ENCODE data around the gene VAMP5. TPM values are rescaled to one million over a fixed set of nuclear protein-coding genes. Genes with fewer than 3 reads are reported as not detected.

VAMP5 gene
- total RNA-seq, 1 donor from 2014 or later, result 1.8 TPM

GRCh38 chr2:85582492-85582891, 1.7 kb upstream of the VAMP5 start:
- TF ChIP-seq, protein P1, sequence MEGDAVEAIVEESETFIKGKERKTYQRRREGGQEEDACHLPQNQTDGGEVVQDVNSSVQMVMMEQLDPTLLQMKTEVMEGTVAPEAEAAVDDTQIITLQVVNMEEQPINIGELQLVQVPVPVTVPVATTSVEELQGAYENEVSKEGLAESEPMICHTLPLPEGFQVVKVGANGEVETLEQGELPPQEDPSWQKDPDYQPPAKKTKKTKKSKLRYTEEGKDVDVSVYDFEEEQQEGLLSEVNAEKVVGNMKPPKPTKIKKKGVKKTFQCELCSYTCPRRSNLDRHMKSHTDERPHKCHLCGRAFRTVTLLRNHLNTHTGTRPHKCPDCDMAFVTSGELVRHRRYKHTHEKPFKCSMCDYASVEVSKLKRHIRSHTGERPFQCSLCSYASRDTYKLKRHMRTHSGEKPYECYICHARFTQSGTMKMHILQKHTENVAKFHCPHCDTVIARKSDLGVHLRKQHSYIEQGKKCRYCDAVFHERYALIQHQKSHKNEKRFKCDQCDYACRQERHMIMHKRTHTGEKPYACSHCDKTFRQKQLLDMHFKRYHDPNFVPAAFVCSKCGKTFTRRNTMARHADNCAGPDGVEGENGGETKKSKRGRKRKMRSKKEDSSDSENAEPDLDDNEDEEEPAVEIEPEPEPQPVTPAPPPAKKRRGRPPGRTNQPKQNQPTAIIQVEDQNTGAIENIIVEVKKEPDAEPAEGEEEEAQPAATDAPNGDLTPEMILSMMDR (IDR thresholded peaks at IDR 0.05), result no peak
- peaks cover 3% of the 10 kb centered on the region for H3K27me3 Mint-ChIP-seq (ENCODE audit: low read depth)
- no peaks in the 10 kb centered on the region for H3K9me3 Mint-ChIP-seq (ENCODE audit: low read depth)
- peaks cover 29% of the 10 kb centered on the region for H3K4me1 Mint-ChIP-seq (ENCODE audit: low read depth)
- H3K27ac Mint-ChIP-seq (ENCODE audit: unreplicated experiment), result no peak overlapping the region
- H3K4me3 Mint-ChIP-seq (ENCODE audit: unreplicated experiment), result no peak overlapping the region
- H3K36me3 Mint-ChIP-seq (ENCODE audit: low read depth), result no peaks in the 10 kb centered on the region
- no peak for DNase-seq (ENCODE audit: low spot score)

DNA sequence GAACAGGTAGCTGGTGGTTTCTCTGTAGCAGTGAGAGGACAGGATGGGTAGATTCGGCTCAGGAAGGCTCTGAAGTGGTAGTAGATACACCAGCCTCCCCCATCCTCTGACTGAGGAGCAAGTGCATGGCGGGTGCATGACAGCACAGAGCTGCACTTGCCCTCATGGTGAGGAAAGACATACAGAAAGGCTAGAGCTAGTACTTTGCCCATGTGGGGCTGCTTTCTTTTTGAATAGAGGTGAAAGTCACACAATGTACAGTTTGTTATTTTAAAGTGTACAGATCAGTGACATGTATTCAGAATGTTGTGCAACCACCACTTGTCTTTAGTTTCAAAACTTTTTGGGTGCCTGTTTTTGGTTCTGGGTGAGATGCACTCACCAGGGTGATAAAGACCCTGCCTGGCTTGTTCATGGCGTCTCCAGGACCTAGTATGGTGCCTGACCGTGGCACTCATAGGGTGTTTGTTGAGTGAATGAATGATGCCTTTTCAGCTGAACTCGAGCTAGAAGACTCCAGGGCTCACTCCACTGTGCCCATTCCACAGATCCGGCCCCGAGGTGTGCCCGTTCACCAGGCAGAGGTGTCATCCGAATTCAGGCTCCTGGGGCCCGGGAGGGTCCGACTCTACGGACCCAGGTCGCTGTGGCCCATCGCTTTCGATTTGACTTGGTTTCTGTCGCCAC, 421 bp upstream of the VAMP5 start:
- H3K9me3 Mint-ChIP-seq (ENCODE audit: low read depth), result no peaks in the 10 kb centered on the region
- peaks cover 2% of the 10 kb centered on the region for H3K27me3 Mint-ChIP-seq (ENCODE audit: low read depth)
- H3K36me3 Mint-ChIP-seq (ENCODE audit: low read depth), result no peaks in the 10 kb centered on the region
- H3K4me3 Mint-ChIP-seq (ENCODE audit: unreplicated experiment), result no peak overlapping the region
- DNase-seq (ENCODE audit: low spot score), result no peak
- peaks cover 25% of the 10 kb centered on the region for H3K4me1 Mint-ChIP-seq (ENCODE audit: low read depth)
- TF ChIP-seq, protein P1 (IDR thresholded peaks at IDR 0.05), result no peak
- no peak overlapping the region for H3K27ac Mint-ChIP-seq (ENCODE audit: unreplicated experiment)

GRCh38 chr2:85584857-85585780, 888 bp downstream of the VAMP5 start:
- no peaks in the 10 kb centered on the region for H3K36me3 Mint-ChIP-seq (ENCODE audit: low read depth)
- H3K27me3 Mint-ChIP-seq (ENCODE audit: low read depth), result no peaks in the 10 kb centered on the region
- H3K9me3 Mint-ChIP-seq (ENCODE audit: low read depth), result no peaks in the 10 kb centered on the region
- peaks cover 20% of the 10 kb centered on the region for H3K4me1 Mint-ChIP-seq (ENCODE audit: low read depth)
- H3K4me3 Mint-ChIP-seq (ENCODE audit: unreplicated experiment), result no peak overlapping the region
- peak overlapping the region; percentile 67 for H3K27ac Mint-ChIP-seq (ENCODE audit: unreplicated experiment)
- no peak for DNase-seq (ENCODE audit: low spot score)
- TF ChIP-seq, protein P1 (IDR thresholded peaks at IDR 0.05), result no peak

GRCh38 chr2:85585781-85586105, 1.5 kb downstream of the VAMP5 start:
- TF ChIP-seq, protein P1 (IDR thresholded peaks at IDR 0.05), result no peak
- DNase-seq (ENCODE audit: low spot score), result no peak
- no peaks in the 10 kb centered on the region for H3K36me3 Mint-ChIP-seq (ENCODE audit: low read depth)
- peak overlapping the region; percentile 67 for H3K27ac Mint-ChIP-seq (ENCODE audit: unreplicated experiment)
- H3K4me1 Mint-ChIP-seq (ENCODE audit: low read depth), result peaks cover 27% of the 10 kb centered on the region
- H3K4me3 Mint-ChIP-seq (ENCODE audit: unreplicated experiment), result no peak overlapping the region
- no peaks in the 10 kb centered on the region for H3K9me3 Mint-ChIP-seq (ENCODE audit: low read depth)
- H3K27me3 Mint-ChIP-seq (ENCODE audit: low read depth), result no peaks in the 10 kb centered on the region

- Mint-ChIP-seq H3K4me3 (ENCODE audit: unreplicated experiment) (no peak overlapping the region), H3K9me3 (ENCODE audit: low read depth) (no peaks in the 10 kb centered on the region), H3K4me1 (ENCODE audit: low read depth) (peaks cover 35% of the 10 kb centered on the region), H3K36me3 (ENCODE audit: low read depth) (no peaks in the 10 kb centered on the region), H3K27ac (ENCODE audit: unreplicated experiment) (no peak overlapping the region), H3K27me3 (ENCODE audit: low read depth) (no peaks in the 10 kb centered on the region)
- no peak for DNase-seq (ENCODE audit: low spot score)
- TF ChIP-seq, protein P1 (IDR thresholded peaks at IDR 0.05), result no peak
Measured at GRCh38 chr2:85588236-85588635, 4.0 kb downstream of the VAMP5 start.

Measured in chondrocyte (in vitro differentiated cells).